Neuronal stem cell (in vitro differentiated cells): ENCODE measurements around the gene EIF2AK2.

Experiments
- DNase-seq: peaks from one replicate; pipeline ENCODE4 v3.0.0-alpha.2; 2013; ENCODE audit warnings: low spot score
- H2AFZ ChIP-seq: one replicate; pipeline ENCODE4 v1.6.1; 2013; ENCODE audit warnings: mild to moderate bottlenecking, low read length, inconsistent platforms
- H2AK5ac ChIP-seq: 2 replicates; pipeline ENCODE4 v1.6.1; 2013; ENCODE audit warnings: low read depth, mild to moderate bottlenecking, inconsistent platforms, low read length, moderate library complexity, mixed read lengths
- H2BK120ac ChIP-seq: 2 replicates; pipeline ENCODE4 v1.6.1; 2013; ENCODE audit warnings: low read depth, mild to moderate bottlenecking, inconsistent platforms, low read length, moderate library complexity, mixed read lengths
- H2BK12ac ChIP-seq: one replicate; pipeline ENCODE4 v1.6.1; 2013; ENCODE audit warnings: low read length, inconsistent platforms
- H2BK15ac ChIP-seq: 2 replicates; pipeline ENCODE4 v1.6.1; 2013; ENCODE audit warnings: mild to moderate bottlenecking, low read length, inconsistent platforms, mixed read lengths
- H2BK5ac ChIP-seq: one replicate; pipeline ENCODE4 v1.6.1; 2013; ENCODE audit warnings: inconsistent platforms, mild to moderate bottlenecking, low read length, moderate library complexity
- H3K14ac ChIP-seq: one replicate; pipeline ENCODE4 v1.6.1; 2013; ENCODE audit warnings: low read length, inconsistent platforms
- H3K18ac ChIP-seq: 2 replicates; pipeline ENCODE4 v1.6.1; 2013; ENCODE audit warnings: low read length, inconsistent platforms
- H3K23ac ChIP-seq: 2 replicates; pipeline ENCODE4 v1.6.1; 2013; ENCODE audit warnings: low read depth, mild to moderate bottlenecking, mixed read lengths, low read length, inconsistent platforms; ENCODE audit not compliant: poor library complexity
- H3K27ac ChIP-seq: replicated peaks from 3 replicates; pipeline ENCODE4 v1.5.1; 2013; ENCODE audit warnings: low read length, inconsistent platforms
- H3K27me3 ChIP-seq, 3 experiments: 2 replicates each; pipeline ENCODE4 v1.6.1; 2013; ENCODE audit warnings: low read length in 3 of 3, mild to moderate bottlenecking in 2 of 3, inconsistent platforms in 1 of 3, low read depth in 1 of 3, mixed read lengths in 1 of 3, moderate library complexity in 1 of 3; ENCODE audit not compliant: control insufficient read depth in 3 of 3, insufficient read depth in 3 of 3
- H3K36me3 ChIP-seq, 2 donors: replicated peaks in 1 of 2; 2 replicates each; pipeline ENCODE4 v1.6.1; 2013; ENCODE audit warnings: low read length in 2 of 2; ENCODE audit not compliant: control insufficient read depth in 2 of 2, insufficient read depth in 2 of 2
- H3K4ac ChIP-seq: 2 replicates; pipeline ENCODE4 v1.6.1; 2013; ENCODE audit warnings: inconsistent platforms, mild to moderate bottlenecking, low read length, moderate library complexity
- H3K4me1 ChIP-seq, 2 donors: 1 replicate in 1 of 2; 2 replicates in 1 of 2; pipeline ENCODE4 v1.6.1; 2013; ENCODE audit warnings: low read length in 2 of 2, low read depth in 1 of 2; ENCODE audit not compliant: control insufficient read depth in 2 of 2, insufficient read depth in 1 of 2
- H3K4me2 ChIP-seq: one replicate; pipeline ENCODE4 v1.6.1; 2013; ENCODE audit warnings: mild to moderate bottlenecking, low read length, inconsistent platforms; ENCODE audit not compliant: insufficient read depth, poor library complexity, severe bottlenecking
- H3K4me3 ChIP-seq, 2 donors: 2 replicates each; pipeline ENCODE4 v1.5.1; 2013; ENCODE audit warnings: low read length in 2 of 2, mild to moderate bottlenecking in 2 of 2, inconsistent platforms in 1 of 2, moderate library complexity in 1 of 2
- H3K79me1 ChIP-seq: one replicate; pipeline ENCODE4 v1.6.1; 2013; ENCODE audit warnings: low read depth, mild to moderate bottlenecking, inconsistent platforms, low read length, moderate library complexity
- H3K9ac ChIP-seq: one replicate; pipeline ENCODE4 v1.6.1; 2013; ENCODE audit warnings: mild to moderate bottlenecking, low read depth, low read length, inconsistent platforms; ENCODE audit not compliant: poor library complexity
- H3K9me3 ChIP-seq, 2 donors: replicated peaks in 1 of 2; 2 replicates each; pipeline versions ENCODE3 to v1.6.1; 2013; ENCODE audit warnings: low read length in 2 of 2, mild to moderate bottlenecking in 2 of 2, inconsistent platforms in 1 of 2, low read depth in 1 of 2, mixed read lengths in 1 of 2, moderate library complexity in 1 of 2; ENCODE audit not compliant: control insufficient read depth in 2 of 2, insufficient read depth in 1 of 2
- H4K8ac ChIP-seq: one replicate; pipeline ENCODE4 v1.6.1; 2013; ENCODE audit warnings: low read depth, mild to moderate bottlenecking, inconsistent platforms, low read length, moderate library complexity
- H4K91ac ChIP-seq: one replicate; pipeline ENCODE4 v1.6.1; 2013; ENCODE audit warnings: low read length, low read depth, mild to moderate bottlenecking, inconsistent platforms; ENCODE audit not compliant: poor library complexity
- WGBS, 2 donors: extraction: QIAGEN DNeasy Blood & Tissue Kit; methylation state at CpG; one replicate each; pipeline ENCODE4 v1.1.7; 2013; ENCODE audit warnings: missing lambda C conversion rate in 2 of 2, mixed read lengths in 1 of 2; ENCODE audit not compliant: insufficient read length in 2 of 2, insufficient replicate concordance in 1 of 2; ENCODE audit errors: extremely low coverage in 2 of 2; 5-methylcytosine and 5-hydroxymethylcytosine counted together

The EIF2AK2 gene

DNA sequence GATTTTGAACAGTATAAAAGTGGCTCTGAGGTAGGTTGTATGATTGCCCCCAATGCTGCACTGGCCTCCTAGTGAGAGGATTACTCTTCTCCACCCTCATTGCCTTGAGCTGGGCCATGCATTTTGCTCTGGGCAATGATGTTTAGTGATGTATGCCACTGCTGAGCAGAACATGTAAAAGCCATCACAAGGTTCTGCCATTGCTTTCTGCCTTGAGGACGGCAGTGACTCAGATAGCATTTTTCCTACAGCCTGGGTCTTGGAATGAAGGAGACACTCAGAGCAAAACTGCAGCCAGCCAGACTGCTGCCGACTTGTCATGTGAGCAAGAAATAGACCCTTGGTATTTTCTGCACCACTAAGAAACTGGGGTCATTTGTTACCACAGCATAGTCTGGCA lies 44.8 kb downstream of the EIF2AK2 start:
- peaks cover 6 to 80% of the 10 kb centered on the region in 2 donors for H3K36me3 ChIP-seq
- H3K9ac ChIP-seq: no peak overlapping the region
- no peak overlapping the region for H2AFZ ChIP-seq
- H3K4me2 ChIP-seq: no peak overlapping the region
- H3K18ac ChIP-seq: no peak overlapping the region
- no peak overlapping the region for H4K91ac ChIP-seq
- H3K9me3 ChIP-seq: no peaks in the 10 kb centered on the region
- H3K27me3 ChIP-seq: no peaks in the 10 kb centered on the region
- no peak overlapping the region for H2BK12ac ChIP-seq
- H3K79me1 ChIP-seq: no peaks in the 10 kb centered on the region
- DNase-seq: no peak
- H2BK5ac ChIP-seq: no peak overlapping the region
- no peak overlapping the region for H2BK120ac ChIP-seq
- no peaks in the 10 kb centered on the region for H3K4me1 ChIP-seq
- no peak overlapping the region for H3K23ac ChIP-seq
- no peak overlapping the region for H2AK5ac ChIP-seq
- H3K4me3 ChIP-seq: no peak overlapping the region
- no CpG with 5 or more reads among the region's 2 CpGs for WGBS, 2 donors
- H3K14ac ChIP-seq: no peak overlapping the region
- no peak overlapping the region for H2BK15ac ChIP-seq
- H3K27ac ChIP-seq: no peak overlapping the region
- no peak overlapping the region for H3K4ac ChIP-seq
- H4K8ac ChIP-seq: no peak overlapping the region

DNA sequence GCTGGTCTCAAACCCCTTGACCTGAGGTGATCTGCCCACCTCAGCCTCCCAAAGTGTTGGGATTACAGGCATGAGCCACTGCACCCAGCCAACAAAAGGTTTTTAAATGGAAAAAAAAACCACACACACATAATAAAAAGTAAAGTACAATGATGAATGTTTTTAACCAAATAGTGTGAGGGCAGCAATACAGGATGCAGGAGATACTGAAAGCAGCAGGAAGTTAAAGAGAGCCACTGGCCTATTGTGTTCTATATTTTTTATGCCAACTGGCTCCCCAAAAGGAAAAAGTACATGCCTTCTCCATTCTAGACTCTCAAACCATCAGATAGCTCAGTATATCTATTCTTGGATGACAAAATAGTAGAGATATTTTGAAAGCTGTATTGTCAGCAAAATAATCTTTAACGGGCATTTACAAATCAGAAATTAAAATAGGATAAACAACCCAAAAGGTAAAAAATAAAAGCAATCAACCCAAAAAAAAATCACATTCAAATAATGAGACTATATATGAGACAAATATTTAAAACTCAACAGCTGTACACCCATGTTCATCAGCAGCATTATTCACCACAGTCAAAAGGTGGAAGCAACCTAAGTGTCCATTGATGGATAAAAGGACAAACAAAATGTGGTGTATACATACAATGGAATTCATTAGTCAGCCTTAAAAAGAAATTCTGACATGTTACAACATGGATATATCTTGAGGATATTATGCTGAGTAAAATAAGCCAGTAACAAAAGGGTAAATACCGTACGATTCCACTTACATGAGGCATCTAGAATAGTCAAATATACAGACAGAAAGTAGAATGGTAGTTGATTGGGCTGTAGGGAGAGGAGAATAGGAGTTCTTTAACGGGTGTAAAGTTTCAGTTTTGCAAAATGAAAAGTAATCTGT lies 46.2 kb downstream of the EIF2AK2 start:
- Histone ChIP-seq H4K8ac (no peak overlapping the region), H3K27me3 (no peaks in the 10 kb centered on the region), H3K14ac (no peak overlapping the region), H3K18ac (no peak overlapping the region), H3K23ac (no peak overlapping the region), H2BK15ac (no peak overlapping the region), H4K91ac (no peak overlapping the region), H3K9ac (no peak overlapping the region), H3K79me1 (no peaks in the 10 kb centered on the region), H3K4me2 (no peak overlapping the region), H2AFZ (no peak overlapping the region), H2BK12ac (no peak overlapping the region), H3K27ac (no peak overlapping the region), H3K4me1 (no peaks in the 10 kb centered on the region), H3K9me3 (no peaks in the 10 kb centered on the region), H3K4me3 (no peak overlapping the region), H3K36me3 (peaks cover 2 to 81% of the 10 kb centered on the region in 2 donors), H2AK5ac (no peak overlapping the region), H2BK120ac (no peak overlapping the region), H2BK5ac (no peak overlapping the region), H3K4ac (no peak overlapping the region)
- no CpG with 5 or more reads among the region's 4 CpGs for WGBS, 2 donors
- DNase-seq: no peak

DNA sequence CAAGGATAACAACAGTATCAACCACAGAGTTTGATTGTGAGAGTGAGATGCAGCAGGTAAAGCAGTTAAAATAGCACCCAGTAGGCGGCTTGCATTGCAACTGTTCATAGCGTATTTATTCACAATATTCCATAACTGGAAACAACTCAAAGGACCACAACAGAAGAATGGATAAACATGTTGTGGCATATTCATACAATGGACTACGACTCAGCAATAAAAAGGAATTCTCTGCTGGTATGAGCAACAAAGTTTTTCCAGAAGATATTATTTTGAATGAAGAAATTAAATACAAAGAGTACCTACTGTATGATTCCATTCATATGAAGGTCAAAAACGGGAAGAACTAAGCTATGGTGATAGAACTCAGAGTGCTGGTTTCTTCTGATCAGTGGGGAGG lies 47.3 kb downstream of the EIF2AK2 start:
- H3K27me3 ChIP-seq: no peaks in the 10 kb centered on the region
- no peak overlapping the region for H2BK120ac ChIP-seq
- H2BK12ac ChIP-seq: no peak overlapping the region
- H3K9me3 ChIP-seq: no peaks in the 10 kb centered on the region
- no peaks in the 10 kb centered on the region for H3K4me1 ChIP-seq
- no peak overlapping the region for H3K4me2 ChIP-seq
- DNase-seq: no peak
- H4K8ac ChIP-seq: no peak overlapping the region
- H4K91ac ChIP-seq: no peak overlapping the region
- H3K14ac ChIP-seq: no peak overlapping the region
- H2AFZ ChIP-seq: no peak overlapping the region
- H3K9ac ChIP-seq: no peak overlapping the region
- H3K27ac ChIP-seq: no peak overlapping the region
- H3K18ac ChIP-seq: no peak overlapping the region
- no CpG with 5 or more reads among the region's 4 CpGs for WGBS, 2 donors
- H3K4me3 ChIP-seq: no peak overlapping the region
- H2BK5ac ChIP-seq: no peak overlapping the region
- no peak overlapping the region for H2AK5ac ChIP-seq
- H3K36me3 ChIP-seq: peaks cover 2 to 79% of the 10 kb centered on the region in 2 donors
- no peak overlapping the region for H3K23ac ChIP-seq
- no peaks in the 10 kb centered on the region for H3K79me1 ChIP-seq
- no peak overlapping the region for H2BK15ac ChIP-seq
- no peak overlapping the region for H3K4ac ChIP-seq

DNA sequence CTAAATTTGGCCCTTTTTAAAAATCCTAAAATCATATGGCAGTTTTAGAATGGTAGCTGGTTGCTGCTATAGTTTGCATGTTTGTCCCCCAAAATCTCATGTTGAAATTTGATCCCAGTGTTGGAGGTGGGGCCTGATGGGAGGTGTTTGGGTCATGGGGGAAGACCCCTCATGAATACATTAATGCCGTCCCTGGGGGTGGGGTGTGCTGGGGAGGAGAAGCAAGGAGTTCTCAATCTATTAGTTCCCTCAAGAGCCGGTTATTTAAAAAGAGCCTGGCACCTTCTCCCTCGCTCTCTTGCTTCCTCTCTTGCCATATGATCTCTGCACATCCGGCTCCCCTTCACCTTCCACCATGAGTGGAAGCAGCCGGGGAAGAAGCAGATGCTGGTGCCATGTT lies 51.6 kb downstream of the EIF2AK2 start:
- Histone ChIP-seq H4K8ac (no peak overlapping the region), H2AFZ (no peak overlapping the region), H2BK15ac (no peak overlapping the region), H3K14ac (no peak overlapping the region), H3K4me1 (no peaks in the 10 kb centered on the region), H3K4me2 (no peak overlapping the region), H2BK12ac (no peak overlapping the region), H3K27me3 (no peaks in the 10 kb centered on the region), H4K91ac (no peak overlapping the region), H3K4me3 (no peak overlapping the region), H3K18ac (no peak overlapping the region), H3K23ac (no peak overlapping the region), H2BK120ac (no peak overlapping the region), H2BK5ac (no peak overlapping the region), H3K27ac (no peak overlapping the region), H3K4ac (no peak overlapping the region), H3K9me3 (no peaks in the 10 kb centered on the region), H3K36me3 (peaks cover 4 to 71% of the 10 kb centered on the region in 2 donors), H3K9ac (no peak overlapping the region), H2AK5ac (no peak overlapping the region), H3K79me1 (no peaks in the 10 kb centered on the region)
- no CpG with 5 or more reads among the region's 5 CpGs for WGBS, 2 donors
- no peak for DNase-seq
